ENCODE results near the gene SFI1.
A peak's percentile ranks its signal among the peaks of the same experiment; 100 is the strongest.
"Not testable (repeated sequence)": the region's sequence is repeated elsewhere in the genome, so short reads cannot be mapped to it uniquely, and the experiment has no call there.

Gene SFI1

GRCh38 chr22:31544481-31545480, 48.4 kb downstream of the SFI1 start:
- FAIRE-seq: no peak

- no peak for FAIRE-seq
Observed at GRCh38 chr22:31550871-31551370, 54.6 kb downstream of the SFI1 start.

- FAIRE-seq: peak; percentile 55
Observed at GRCh38 chr22:31556627-31557203, 60.4 kb downstream of the SFI1 start.

GRCh38 chr22:31558546-31558945, 62.2 kb downstream of the SFI1 start:
- FAIRE-seq: not testable (repeated sequence)

DNA sequence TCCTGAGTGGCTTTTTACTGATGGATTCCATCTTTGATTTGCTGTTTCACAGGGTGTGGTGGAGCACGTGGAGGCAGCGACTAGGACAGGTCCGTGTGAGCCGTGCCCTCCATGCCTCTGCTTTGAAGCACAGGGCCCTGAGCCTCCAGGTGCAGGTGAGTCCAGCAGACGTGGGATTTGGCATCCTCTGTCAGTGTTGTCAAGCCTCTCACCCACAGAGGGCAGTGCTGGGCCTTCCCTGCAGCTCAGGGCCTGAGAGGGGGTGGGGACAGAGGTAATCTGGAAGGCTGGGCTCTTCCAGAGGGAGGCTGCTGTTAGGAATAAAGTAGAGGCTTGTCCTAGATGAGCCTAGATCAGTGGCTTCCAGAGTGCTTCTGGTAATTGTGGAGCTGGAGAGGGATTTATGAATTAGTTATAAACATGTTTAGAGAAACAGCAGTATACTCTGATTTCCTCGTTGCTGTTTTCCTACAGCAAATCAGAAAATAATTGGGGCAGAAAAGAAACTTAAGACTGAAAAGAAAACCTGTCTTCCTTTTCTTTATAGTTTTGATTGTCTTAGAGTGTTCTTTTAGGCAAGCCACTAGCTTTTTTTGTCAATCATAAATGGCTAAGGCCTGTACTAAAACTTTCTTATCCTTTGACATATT, 65.0 kb downstream of the SFI1 start:
- no peak for FAIRE-seq

GRCh38 chr22:31561970-31562369, 65.6 kb downstream of the SFI1 start:
- no peak for FAIRE-seq

- no peak for FAIRE-seq
Observed at GRCh38 chr22:31566484-31566883, 70.1 kb downstream of the SFI1 start.

GRCh38 chr22:31567196-31567595, 70.9 kb downstream of the SFI1 start:
- no peak for FAIRE-seq

DNA sequence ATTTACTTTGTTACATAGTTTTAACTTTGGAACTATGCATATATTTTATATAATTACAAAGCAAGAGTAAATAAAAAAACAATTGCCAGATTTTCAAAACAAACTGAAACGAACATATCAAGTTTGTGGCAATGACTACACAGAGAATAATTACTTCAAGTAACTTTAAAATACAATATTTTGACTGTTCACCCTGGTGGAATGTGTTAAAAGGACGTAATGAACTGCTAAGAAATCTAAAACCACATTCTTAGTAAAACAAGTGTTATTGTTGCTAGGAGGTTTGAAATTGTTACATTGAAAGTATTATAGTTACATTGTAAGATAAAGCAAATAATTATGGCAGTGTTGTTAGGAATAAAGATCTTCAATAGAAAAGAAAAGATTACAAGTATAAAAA, 71.4 kb downstream of the SFI1 start:
- no peak for FAIRE-seq

DNA sequence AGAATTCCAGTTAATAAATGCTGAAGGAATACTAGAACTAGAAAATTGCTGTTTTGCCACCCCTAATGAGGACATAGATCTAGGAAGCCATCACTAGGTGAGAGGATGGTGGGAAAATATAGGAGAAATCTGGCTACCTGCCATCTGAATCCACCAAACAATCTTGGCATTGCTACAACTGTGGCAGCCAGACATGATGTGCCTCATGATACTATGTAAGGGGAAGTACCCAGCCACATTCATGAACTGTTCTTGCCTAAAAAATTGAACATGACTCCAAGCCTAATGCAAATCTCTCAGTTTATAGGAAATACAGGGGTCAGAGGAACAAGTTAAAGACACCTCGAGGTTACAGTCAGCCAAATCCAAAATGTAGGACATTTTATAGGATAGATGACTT, 72.8 kb downstream of the SFI1 start:
- FAIRE-seq: no peak

DNA sequence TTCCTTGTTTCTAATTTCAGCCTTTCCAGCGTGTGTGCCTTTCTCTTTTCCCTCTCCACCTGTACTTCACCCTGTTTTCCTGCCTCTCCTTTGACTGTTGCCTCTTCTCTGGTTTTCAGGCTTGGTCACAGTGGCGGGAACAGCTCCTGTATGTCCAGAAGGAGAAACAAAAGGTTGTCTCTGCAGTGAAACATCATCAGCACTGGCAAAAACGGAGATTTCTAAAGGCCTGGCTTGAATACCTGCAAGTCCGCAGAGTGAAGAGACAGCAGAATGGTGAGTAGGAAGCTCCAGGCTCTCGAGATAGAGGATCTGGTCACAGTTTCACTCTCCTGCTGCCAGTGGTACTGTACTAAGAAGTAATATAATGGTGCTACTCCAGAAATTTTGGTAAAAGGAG, 76.6 kb downstream of the SFI1 start:
- FAIRE-seq: no peak

- no peak for FAIRE-seq
Observed at GRCh38 chr22:31574055-31574670, 77.8 kb downstream of the SFI1 start.

- FAIRE-seq: no peak
Observed at GRCh38 chr22:31575190-31575589, 78.9 kb downstream of the SFI1 start.

GRCh38 chr22:31577711-31578110, 81.4 kb downstream of the SFI1 start:
- FAIRE-seq: no peak

DNA sequence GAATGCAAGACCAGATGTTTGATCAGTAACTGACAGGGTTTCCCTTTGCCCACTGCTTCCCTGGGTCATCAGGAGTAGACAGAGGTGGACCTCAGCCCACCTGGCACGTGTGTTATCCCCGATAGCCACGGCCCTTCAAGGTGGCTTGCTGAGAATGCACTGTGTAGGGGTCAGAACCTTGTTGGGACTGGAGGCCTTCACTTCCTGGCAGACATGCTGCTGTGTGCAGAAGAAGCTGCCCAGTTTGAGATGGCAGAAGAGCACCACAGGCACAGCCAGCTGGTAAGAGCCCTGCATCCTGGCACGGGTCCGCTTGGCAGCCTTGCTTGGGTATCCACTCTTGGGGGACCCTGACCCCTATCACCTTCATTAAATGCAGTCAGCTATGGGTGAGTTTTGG, 81.8 kb downstream of the SFI1 start:
- no peak for FAIRE-seq

DNA sequence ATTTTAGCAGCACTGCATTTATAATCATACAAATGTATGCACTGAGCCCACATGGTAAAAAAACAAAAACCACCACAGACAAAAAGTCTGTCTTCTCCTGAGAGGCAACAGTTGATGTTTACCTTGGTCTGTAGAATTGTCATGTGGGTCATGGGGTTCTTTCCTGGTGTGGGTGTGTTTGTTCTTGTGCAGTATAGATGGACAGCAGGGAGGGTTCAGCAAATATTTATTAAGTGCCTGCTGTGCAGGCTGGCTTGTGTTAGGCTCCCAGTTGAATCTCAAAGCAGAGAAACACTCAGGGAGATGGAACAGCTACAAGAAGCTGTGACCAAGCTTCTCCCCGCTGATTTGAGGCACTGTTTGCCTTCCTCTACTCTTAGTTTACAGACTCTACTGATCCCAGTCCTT, 83.5 kb downstream of the SFI1 start:
- FAIRE-seq: no peak

DNA sequence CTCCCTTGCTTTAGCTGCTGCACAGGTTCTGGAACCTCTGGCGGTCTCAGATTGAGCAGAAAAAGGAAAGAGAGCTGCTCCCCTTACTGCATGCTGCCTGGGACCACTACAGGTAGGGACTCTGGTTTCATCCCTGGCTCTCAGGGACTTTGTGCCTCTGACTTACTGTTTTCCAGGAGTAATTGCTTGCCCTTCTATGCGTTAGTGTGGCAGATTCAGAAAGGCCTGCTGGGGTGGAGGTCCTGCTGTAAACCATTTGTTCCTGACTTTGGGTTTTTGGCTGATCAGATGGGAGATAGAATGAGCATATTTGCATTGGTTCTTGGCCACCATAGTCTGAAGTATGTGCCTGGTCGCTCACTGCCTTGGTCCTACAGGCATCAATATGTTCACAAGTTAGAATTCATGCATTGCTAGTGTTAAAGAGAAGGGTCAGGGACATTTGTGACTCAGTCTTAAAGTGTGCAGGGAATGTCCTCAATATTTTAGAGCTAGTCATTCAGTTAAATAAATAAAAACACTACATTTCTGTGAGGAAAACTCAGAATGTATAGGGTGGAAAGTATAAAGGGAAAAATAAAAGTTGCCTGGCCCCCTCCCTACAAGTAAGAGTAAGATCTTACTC, 87.6 kb downstream of the SFI1 start:
- FAIRE-seq: no peak

DNA sequence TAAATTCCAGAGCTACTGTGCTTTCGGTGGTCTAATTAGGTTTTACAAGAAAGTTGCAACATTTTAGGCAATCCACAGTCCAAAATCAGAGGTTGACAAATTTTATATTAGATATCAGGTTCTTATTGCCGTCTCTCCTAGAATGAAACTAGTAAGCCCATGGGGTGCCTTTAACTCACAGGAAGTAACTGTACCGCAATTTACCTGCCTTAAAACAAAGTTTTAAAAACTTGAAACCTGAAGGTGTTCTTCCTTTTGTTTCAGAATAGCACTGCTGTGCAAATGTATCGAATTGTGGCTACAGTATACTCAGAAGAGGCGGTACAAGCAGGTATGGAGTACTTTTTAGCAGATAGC, 88.4 kb downstream of the SFI1 start:
- FAIRE-seq: no peak

GRCh38 chr22:31585161-31585859, 89.0 kb downstream of the SFI1 start:
- FAIRE-seq: no peak

DNA sequence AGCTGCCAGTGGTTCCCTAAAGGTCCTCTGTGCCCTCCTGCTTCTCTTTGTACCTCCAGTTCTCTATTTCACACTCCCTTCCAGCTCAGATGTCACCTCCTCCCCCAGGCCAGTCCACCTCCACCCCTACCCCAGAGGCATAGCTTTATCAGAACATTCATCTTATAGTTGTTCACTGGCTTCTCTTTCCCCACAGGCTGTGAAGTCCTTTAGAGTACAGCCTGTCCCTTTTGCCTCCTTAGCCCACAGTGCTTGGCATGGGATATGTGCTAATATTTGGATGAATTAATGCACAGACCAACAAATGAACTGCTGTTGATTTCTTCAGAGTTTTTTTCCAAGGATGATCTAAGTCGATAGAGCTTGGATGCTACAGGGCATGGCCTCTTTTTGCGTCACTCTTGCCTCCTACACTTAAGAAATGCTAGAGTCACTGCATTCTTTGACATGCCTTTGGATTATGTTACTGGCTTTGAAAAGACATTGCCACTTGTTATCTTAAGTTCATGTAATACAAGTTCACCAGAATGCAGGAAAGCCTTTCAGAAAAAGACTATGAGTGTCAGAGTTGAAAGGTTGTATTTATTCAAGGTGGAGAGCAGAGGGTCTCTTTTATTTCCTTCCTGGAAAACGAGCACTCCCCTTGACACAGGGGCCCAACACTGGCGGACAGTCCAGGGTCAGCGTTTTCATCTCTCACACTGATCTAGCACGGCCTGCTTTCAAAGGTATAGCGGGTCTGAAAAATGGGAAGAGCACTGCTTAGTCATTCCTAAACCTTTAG, 90.0 kb downstream of the SFI1 start:
- no peak for FAIRE-seq

- no peak for FAIRE-seq
Observed at GRCh38 chr22:31588970-31589675, 92.8 kb downstream of the SFI1 start.

All from islet of Langerhans (tissue), 1 donor.